ENCODE results near the gene HEATR1.

- TF ChIP-seq CTCF (IDR thresholded peaks at IDR 0.05) (no peak), POLR2A (IDR thresholded peaks at IDR 0.05) (no peak)
Measured at GRCh38 chr1:236581528-236581927, 22.8 kb downstream of the HEATR1 start.

All from lower leg skin (tissue), 3 donors.